ENCODE data around the gene GDF15.

Gene GDF15

GRCh38 chr19:18430417-18431144 lies 44.6 kb downstream of the GDF15 start:
- Histone ChIP-seq H3K27ac (ENCODE audit: low read depth, low read length) (no peak overlapping the region), H3K4me2 (ENCODE audit: low read depth, low read length, poor library complexity, severe bottlenecking) (no peak overlapping the region), H3K27me3 (ENCODE audit: low read length) (no peaks in the 10 kb centered on the region), H2AFZ (ENCODE audit: low read depth, low read length, severe bottlenecking) (no peak overlapping the region), H3K9me2 (replicated peaks; ENCODE audit: insufficient read depth, low read length) (no peaks in the 10 kb centered on the region), H3K9me3 (ENCODE audit: insufficient read depth, low read length) (no peaks in the 10 kb centered on the region), H3K4me3 (ENCODE audit: insufficient read depth, low read length, poor library complexity, severe bottlenecking) (no peak overlapping the region), H3F3A (ENCODE audit: insufficient read depth) (no peaks in the 10 kb centered on the region), H3K36me3 (ENCODE audit: low read length) (no peaks in the 10 kb centered on the region), H3K9ac (ENCODE audit: low read length) (no peak overlapping the region), H4K20me1 (ENCODE audit: low read depth, low read length) (no peaks in the 10 kb centered on the region), H3K79me2 (ENCODE audit: insufficient read depth, low read length) (no peaks in the 10 kb centered on the region)
- TF ChIP-seq CTCF (IDR thresholded peaks at IDR 0.05; ENCODE audit: insufficient read depth, low read length, poor library complexity, severe bottlenecking) (no peak), EZH2phosphoT487 (conservative IDR thresholded peaks at IDR 0.05; ENCODE audit: low read length) (no peak)

- Histone ChIP-seq H3K4me3 (ENCODE audit: insufficient read depth, low read length, poor library complexity, severe bottlenecking) (no peak overlapping the region), H3F3A (ENCODE audit: insufficient read depth) (no peaks in the 10 kb centered on the region), H3K9me2 (replicated peaks; ENCODE audit: insufficient read depth, low read length) (no peaks in the 10 kb centered on the region), H2AFZ (ENCODE audit: low read depth, low read length, severe bottlenecking) (no peak overlapping the region), H4K20me1 (ENCODE audit: low read depth, low read length) (no peaks in the 10 kb centered on the region), H3K9me3 (ENCODE audit: insufficient read depth, low read length) (no peaks in the 10 kb centered on the region), H3K9ac (ENCODE audit: low read length) (no peak overlapping the region), H3K27me3 (ENCODE audit: low read length) (no peaks in the 10 kb centered on the region), H3K79me2 (ENCODE audit: insufficient read depth, low read length) (no peaks in the 10 kb centered on the region), H3K4me2 (ENCODE audit: low read depth, low read length, poor library complexity, severe bottlenecking) (no peak overlapping the region), H3K36me3 (ENCODE audit: low read length) (no peaks in the 10 kb centered on the region), H3K27ac (ENCODE audit: low read depth, low read length) (no peak overlapping the region)
- TF ChIP-seq CTCF (IDR thresholded peaks at IDR 0.05; ENCODE audit: insufficient read depth, low read length, poor library complexity, severe bottlenecking) (no peak), EZH2phosphoT487 (conservative IDR thresholded peaks at IDR 0.05; ENCODE audit: low read length) (no peak)
These were observed 45.6 kb downstream of the GDF15 start for GRCh38 chr19:18431351-18432197.

GRCh38 chr19:18432275-18433014 lies 46.5 kb downstream of the GDF15 start:
- Histone ChIP-seq H3K79me2 (ENCODE audit: insufficient read depth, low read length) (no peaks in the 10 kb centered on the region), H3K4me2 (ENCODE audit: low read depth, low read length, poor library complexity, severe bottlenecking) (peak overlapping the region; percentile 38), H3K9ac (ENCODE audit: low read length) (0 out of 2 replicates have a peak overlapping the region, but pooled peaks have one; percentile 27), H4K20me1 (ENCODE audit: low read depth, low read length) (no peaks in the 10 kb centered on the region), H2AFZ (ENCODE audit: low read depth, low read length, severe bottlenecking) (no peak overlapping the region), H3K9me2 (replicated peaks; ENCODE audit: insufficient read depth, low read length) (no peaks in the 10 kb centered on the region), H3K9me3 (ENCODE audit: insufficient read depth, low read length) (no peaks in the 10 kb centered on the region), H3K27me3 (ENCODE audit: low read length) (no peaks in the 10 kb centered on the region), H3F3A (ENCODE audit: insufficient read depth) (no peaks in the 10 kb centered on the region), H3K27ac (ENCODE audit: low read depth, low read length) (no peak overlapping the region), H3K36me3 (ENCODE audit: low read length) (no peaks in the 10 kb centered on the region), H3K4me3 (ENCODE audit: insufficient read depth, low read length, poor library complexity, severe bottlenecking) (no peak overlapping the region)
- no peak for TF ChIP-seq CTCF (IDR thresholded peaks at IDR 0.05; ENCODE audit: insufficient read depth, low read length, poor library complexity, severe bottlenecking)
- no peak for TF ChIP-seq EZH2phosphoT487 (conservative IDR thresholded peaks at IDR 0.05; ENCODE audit: low read length)
